GM19452 (cell line): ENCODE results near the gene FAM9C.

Experiments used
- ATAC-seq: cut with Tn5 transposase; IDR thresholded peaks from one replicate; pipeline ENCODE4 v1.9.1; 2021; ENCODE audit not compliant: unreplicated experiment

The FAM9C gene

GRCh38 chrX:13008851-13009250, 35.6 kb downstream of the FAM9C start:
- no peak for ATAC-seq

GRCh38 chrX:13008189-13008533, 36.3 kb downstream of the FAM9C start:
- ATAC-seq: no peak

DNA sequence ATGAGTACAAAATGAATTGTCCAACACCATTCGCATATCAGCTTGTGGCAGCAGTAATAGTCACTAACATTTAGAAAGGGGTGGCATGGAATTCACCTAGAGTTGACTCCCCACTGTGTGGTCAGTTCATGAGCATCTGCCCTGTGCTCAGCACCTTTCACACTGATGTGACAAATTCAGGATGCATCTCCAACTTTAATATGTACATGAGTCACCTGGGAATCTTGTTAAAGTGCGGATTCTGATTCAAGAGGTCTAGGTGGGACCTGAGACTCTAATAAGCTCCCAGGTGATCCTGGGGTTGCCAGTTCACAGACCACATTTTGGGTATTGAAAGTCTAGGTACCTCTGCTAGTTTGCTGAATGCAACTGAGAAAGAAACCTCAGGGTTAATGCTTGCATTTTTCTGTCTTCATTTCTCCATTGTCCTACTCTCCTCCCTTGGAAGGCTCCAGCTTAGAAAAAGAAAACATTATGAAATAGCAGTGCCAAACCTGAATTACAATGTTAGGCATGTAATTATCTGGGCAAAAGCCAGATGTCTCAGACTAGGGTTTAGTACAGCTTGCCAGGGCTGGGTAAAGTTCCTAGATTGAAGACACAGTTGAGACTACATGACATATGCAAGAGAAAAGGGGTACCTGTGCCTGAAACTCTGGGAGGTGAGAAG, 36.8 kb downstream of the FAM9C start:
- ATAC-seq: no peak

GRCh38 chrX:13005661-13006473, 38.6 kb downstream of the FAM9C start:
- ATAC-seq: peak; percentile 50

DNA sequence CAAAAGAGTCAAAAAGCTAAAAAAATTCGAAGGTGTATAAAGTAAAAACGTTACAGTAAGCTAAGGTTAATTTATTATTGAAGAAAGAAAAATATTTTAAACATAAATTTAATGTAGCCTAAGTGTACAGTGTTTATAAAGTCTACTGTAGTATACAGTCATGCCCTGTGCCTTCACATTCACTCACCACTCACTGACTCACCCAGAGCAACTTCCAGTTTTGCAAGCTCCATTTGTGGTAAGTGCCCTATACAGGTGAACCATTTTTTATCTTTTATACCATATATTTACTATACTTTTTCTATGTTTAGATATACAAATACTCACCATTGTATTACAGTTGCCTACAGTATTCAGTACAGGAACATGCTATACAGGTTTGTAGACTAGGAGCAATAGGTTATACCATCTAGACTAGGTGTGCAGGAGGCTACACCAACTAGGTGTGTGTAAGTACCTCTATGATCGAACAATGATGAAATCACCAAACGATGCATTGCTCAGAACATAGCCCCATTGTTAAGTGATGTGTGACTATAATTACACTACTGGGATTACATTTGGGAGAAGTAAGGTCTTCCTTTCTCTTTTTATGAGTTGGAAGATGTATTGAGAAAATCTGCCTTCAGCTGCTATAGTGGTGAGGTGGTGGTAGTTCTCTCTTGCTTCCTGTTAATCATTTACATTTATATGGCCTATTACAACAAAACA, 42.3 kb downstream of the FAM9C start:
- no peak for ATAC-seq

DNA sequence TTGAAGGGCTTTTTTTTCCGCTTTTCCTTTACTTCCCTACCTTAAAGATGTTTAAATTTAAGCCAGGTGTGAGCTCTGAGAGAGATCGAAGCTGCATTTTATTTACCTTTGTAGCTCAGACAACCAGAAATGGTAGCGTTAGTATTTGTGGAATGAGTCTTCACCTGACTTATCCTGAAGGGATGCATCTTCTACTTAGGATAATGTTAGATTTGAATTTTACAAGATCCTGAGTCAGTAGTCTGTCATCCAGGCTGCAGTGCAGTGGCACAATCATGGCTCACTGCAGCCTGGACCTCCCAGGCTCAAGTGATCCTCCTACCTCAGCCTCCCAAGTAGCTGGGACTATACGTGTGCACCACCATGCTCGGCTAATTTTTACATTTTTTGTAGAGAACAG, 43.3 kb downstream of the FAM9C start:
- no peak for ATAC-seq

GRCh38 chrX:13000301-13000811, 44.1 kb downstream of the FAM9C start:
- ATAC-seq: peak; percentile 39

DNA sequence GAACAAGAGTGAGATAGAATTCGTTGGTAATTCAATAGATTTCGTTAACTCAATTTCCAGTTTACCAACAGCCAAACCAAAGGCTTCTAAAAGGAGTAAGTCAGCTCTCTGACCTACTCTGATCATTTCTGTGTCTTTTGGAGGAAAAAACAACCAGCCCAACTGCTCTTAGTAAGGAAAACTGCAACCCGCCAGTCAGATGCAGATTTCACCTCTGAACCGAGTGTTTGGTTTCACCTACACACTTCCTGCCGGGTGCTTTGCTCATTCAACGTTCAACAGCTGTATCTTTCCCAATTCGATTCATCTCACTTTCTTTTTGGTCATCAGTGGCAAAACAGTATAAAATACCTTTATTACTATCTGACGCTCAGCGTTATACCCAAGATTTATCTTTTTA, 45.0 kb downstream of the FAM9C start:
- ATAC-seq: no peak

DNA sequence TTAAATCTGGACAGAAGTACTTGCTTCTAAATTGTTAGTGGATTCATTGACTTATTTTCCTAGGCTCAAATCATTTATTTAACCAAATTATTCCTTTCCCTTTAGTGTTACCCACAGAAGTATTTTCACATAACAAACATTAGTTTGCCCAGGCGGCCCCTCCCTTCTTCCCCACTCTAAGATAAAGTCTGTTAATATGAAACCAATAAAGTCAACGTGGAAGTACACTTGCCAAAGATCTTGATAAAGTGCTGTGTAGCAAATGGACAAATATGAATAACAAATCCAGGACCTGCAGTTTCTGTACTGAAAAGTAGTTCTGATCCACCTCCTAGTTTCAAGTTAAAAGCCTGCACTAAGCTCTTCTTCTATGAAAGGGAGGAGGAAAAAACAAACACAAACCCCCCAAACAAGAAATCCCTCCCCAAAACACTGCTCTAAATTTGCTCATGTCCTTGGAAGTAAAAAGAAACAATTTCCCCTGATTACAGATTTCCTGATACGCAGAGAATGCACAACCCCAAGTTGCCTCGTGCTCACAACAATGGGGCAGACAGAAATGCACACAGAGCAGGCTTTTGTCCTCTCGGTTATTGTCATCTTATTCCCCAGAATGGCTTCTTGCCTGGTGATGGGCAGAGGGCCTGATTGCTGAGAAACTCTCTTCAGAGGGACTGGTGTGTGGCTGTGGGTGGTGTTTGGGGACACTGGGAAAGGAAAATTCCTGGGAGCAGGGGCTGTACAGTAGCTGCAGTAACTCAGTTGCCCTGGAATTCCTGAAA, 46.3 kb downstream of the FAM9C start:
- ATAC-seq: no peak

GRCh38 chrX:12996934-12997435, 47.4 kb downstream of the FAM9C start:
- no peak for ATAC-seq

- no peak for ATAC-seq
These were observed 50.1 kb downstream of the FAM9C start for GRCh38 chrX:12994321-12994720.

- ATAC-seq: no peak
These were observed 50.6 kb downstream of the FAM9C start for GRCh38 chrX:12993826-12994225.

- ATAC-seq: no peak
These were observed 51.8 kb downstream of the FAM9C start for GRCh38 chrX:12992544-12993118.

DNA sequence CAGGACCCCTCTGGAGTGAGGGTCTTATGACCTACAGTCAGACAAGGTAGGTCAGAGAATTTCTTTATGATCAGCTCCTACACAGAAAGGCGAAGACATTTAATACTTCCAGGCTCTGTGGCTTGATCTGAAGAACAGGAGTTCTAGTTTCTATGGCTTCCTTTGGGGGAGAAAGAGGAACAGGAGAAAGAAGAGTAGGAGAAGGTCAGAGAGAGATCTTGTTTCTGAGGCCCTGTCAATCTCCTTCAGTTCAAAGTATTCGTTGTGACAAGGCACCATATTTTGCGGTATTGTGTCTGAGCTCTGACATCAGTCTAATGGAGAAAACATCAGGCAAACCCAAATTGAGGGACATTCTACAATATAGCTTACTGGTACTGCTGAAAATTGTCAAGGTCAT, 52.8 kb downstream of the FAM9C start:
- ATAC-seq: no peak

DNA sequence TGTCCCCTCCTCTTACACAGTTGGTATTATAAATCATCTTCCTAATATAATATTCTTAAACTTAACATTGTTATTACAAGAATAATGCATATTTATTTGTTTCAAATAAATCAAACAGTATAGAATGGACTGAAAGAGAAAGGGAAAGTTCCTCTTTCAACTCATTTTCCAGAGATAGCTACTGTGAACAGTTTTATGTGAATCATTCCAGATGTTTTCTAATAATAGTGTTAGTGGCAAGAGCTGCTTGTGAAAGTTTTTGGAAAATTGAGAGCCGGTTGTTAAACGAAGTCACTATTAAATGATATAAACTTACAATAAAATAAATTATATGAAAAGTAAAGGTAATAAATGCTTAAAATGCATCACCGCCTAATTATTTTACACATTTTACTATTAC, 55.0 kb downstream of the FAM9C start:
- no peak for ATAC-seq

DNA sequence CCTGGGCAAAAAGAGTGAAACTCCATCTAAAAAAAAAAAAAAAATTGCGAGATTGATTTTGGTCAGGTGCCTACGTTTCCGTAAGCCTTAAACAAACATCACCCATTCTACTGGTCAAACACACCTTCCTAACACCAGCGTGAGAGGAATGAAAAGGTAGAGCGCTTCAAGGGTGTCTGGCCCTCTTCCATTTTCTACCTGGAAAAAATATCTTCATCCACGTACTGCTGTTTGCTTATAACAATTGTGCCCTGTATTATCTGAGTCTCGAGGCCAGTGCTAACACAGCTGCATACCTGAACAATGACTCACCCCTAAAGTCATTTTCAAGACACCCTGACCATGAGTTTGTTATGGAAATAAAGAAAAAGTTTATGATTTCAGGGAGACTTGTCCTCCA, 55.6 kb downstream of the FAM9C start:
- no peak for ATAC-seq

- no peak for ATAC-seq
These were observed 56.4 kb downstream of the FAM9C start for GRCh38 chrX:12987900-12988594.

DNA sequence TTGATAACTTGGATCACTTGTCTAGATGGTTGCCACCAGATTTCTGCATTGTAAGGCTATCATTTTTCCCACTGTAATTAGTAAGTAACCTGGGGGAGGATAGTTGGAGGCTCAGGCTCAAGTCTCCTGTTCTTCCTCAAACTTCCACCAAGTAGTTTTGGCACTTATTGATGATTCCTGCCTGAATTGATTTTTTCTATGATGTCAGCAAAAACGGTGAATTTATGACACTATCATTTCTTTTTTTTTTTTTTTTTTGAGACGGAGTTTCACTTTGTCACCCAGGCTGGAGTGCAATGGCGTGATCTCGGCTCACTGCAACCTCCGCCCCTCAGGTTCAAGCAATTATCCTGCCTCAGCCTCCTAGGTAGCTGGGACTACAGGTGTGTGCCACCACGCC, 57.1 kb downstream of the FAM9C start:
- no peak for ATAC-seq

- ATAC-seq: no peak
These were observed 57.5 kb downstream of the FAM9C start for GRCh38 chrX:12986886-12987285.
